Measurements from ENCODE around the gene CMIP. TPM values are rescaled to one million over a fixed set of nuclear protein-coding genes. Genes with fewer than 3 reads are reported as not detected.

The CMIP gene
- total RNA-seq, 1 experiment from 2014 or later = 53.6 TPM

DNA sequence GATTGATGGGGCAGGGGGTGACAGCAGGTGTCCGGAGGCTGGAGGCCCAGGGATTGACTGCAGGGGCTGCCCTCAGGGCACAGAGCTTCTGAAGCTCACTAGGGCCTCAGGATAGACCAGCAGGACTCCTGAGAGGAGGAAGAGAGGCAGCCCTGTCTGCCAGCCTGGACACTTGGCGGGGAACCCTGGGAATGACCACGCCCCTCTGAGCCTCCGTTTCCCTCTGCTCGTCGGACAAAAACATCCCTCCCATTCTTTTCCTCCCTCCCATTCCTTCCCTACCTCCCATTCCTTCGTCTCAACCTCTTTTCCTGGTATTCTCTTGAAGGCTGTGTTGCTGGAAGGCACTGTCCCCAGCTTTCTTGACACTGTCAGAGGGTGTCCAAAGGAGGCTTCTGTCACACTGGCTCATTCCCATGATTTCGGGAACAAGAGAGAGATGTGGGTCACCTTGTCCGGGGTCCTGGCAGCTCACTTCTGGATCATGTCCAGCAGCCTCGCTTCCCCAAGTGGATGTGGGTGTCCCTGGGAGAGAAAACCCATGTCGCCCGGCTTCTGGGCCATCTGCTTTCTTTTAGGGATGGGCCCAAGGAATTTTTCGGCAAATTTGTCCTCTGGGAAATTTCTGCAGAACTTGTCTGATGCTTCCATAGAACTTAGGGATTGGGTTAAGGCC is 145.5 kb downstream of the CMIP start:
- BruUV-seq (replicated peaks) = no TSS peak
- ChIA-PET POLR2A (no interaction called here), CTCF (interaction anchor here (0.7 kb wide), 1 partner anchor 84 kb away, joined by 3 read pairs; no protein-coding TSS in a partner anchor)
- Mint-ChIP-seq H3K4me1 (ENCODE audit: insufficient read depth, unreplicated experiment) (peaks cover 32% of the 10 kb centered on the region), H3K36me3 (ENCODE audit: insufficient read depth, unreplicated experiment) (peaks cover 19% of the 10 kb centered on the region), H3K9me3 (ENCODE audit: unreplicated experiment) (no peaks in the 10 kb centered on the region), H3K27ac (ENCODE audit: low read depth, unreplicated experiment) (no peak overlapping the region), H3K27me3 (ENCODE audit: insufficient read depth, unreplicated experiment) (no peaks in the 10 kb centered on the region), H3K4me3 (ENCODE audit: unreplicated experiment) (no peak overlapping the region)
- TF ChIP-seq, protein P1, sequence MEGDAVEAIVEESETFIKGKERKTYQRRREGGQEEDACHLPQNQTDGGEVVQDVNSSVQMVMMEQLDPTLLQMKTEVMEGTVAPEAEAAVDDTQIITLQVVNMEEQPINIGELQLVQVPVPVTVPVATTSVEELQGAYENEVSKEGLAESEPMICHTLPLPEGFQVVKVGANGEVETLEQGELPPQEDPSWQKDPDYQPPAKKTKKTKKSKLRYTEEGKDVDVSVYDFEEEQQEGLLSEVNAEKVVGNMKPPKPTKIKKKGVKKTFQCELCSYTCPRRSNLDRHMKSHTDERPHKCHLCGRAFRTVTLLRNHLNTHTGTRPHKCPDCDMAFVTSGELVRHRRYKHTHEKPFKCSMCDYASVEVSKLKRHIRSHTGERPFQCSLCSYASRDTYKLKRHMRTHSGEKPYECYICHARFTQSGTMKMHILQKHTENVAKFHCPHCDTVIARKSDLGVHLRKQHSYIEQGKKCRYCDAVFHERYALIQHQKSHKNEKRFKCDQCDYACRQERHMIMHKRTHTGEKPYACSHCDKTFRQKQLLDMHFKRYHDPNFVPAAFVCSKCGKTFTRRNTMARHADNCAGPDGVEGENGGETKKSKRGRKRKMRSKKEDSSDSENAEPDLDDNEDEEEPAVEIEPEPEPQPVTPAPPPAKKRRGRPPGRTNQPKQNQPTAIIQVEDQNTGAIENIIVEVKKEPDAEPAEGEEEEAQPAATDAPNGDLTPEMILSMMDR (IDR thresholded peaks at IDR 0.05; ENCODE audit: unreplicated experiment) = no peak
- intact Hi-C loops (cut with micrococcal nuclease) = loop anchor here (10.0 kb wide), 1 partner anchor 185 kb away; no protein-coding TSS in a partner anchor
- no peak for DNase-seq (ENCODE audit: unreplicated experiment)

- peaks cover 25% of the 10 kb centered on the region for H3K4me1 Mint-ChIP-seq (ENCODE audit: insufficient read depth, unreplicated experiment)
- H3K27ac Mint-ChIP-seq (ENCODE audit: low read depth, unreplicated experiment) = no peak overlapping the region
- CTCF ChIA-PET = interaction anchor here (0.7 kb wide), 1 partner anchor 84 kb away, joined by 3 read pairs; no protein-coding TSS in a partner anchor
- DNase-seq (ENCODE audit: unreplicated experiment) = no peak
- POLR2A ChIA-PET = no interaction called here
- H3K36me3 Mint-ChIP-seq (ENCODE audit: insufficient read depth, unreplicated experiment) = peaks cover 13% of the 10 kb centered on the region
- intact Hi-C loops (cut with micrococcal nuclease) = no loop called here
- no peak overlapping the region for H3K4me3 Mint-ChIP-seq (ENCODE audit: unreplicated experiment)
- TF ChIP-seq, protein P1 (IDR thresholded peaks at IDR 0.05; ENCODE audit: unreplicated experiment) = no peak
- H3K27me3 Mint-ChIP-seq (ENCODE audit: insufficient read depth, unreplicated experiment) = no peaks in the 10 kb centered on the region
- no peaks in the 10 kb centered on the region for H3K9me3 Mint-ChIP-seq (ENCODE audit: unreplicated experiment)
- BruUV-seq (replicated peaks) = no TSS peak
Observed at GRCh38 chr16:81590714-81591544, 146.3 kb downstream of the CMIP start.

DNA sequence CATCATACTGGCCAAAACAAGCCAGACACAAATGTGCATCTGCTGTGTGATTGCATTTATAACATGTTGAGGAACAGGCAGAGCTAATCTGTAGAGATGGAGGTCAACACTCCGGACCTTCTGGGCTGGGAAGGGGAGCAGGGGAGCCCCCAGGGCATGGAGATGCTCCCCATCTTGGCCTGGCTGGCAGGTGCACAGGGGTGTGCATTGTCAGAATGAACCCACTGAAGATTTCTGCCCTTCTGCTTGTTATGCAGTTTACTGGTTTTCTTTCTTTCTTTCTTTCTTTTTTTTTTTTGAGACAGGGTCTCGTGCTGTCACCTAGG is 146.9 kb downstream of the CMIP start:
- Mint-ChIP-seq H3K27ac (ENCODE audit: low read depth, unreplicated experiment) (peak overlapping the region; percentile 25), H3K36me3 (ENCODE audit: insufficient read depth, unreplicated experiment) (peaks cover 9% of the 10 kb centered on the region), H3K4me3 (ENCODE audit: unreplicated experiment) (no peak overlapping the region), H3K27me3 (ENCODE audit: insufficient read depth, unreplicated experiment) (no peaks in the 10 kb centered on the region), H3K4me1 (ENCODE audit: insufficient read depth, unreplicated experiment) (peaks cover 19% of the 10 kb centered on the region), H3K9me3 (ENCODE audit: unreplicated experiment) (no peaks in the 10 kb centered on the region)
- ChIA-PET POLR2A (no interaction called here), CTCF (no interaction called here)
- TF ChIP-seq, protein P1 (IDR thresholded peaks at IDR 0.05; ENCODE audit: unreplicated experiment) = no peak
- intact Hi-C loops (cut with micrococcal nuclease) = no loop called here
- BruUV-seq (replicated peaks) = no TSS peak
- DNase-seq (ENCODE audit: unreplicated experiment) = no peak

- H3K9me3 Mint-ChIP-seq (ENCODE audit: unreplicated experiment) = no peaks in the 10 kb centered on the region
- peaks cover 16% of the 10 kb centered on the region for H3K4me1 Mint-ChIP-seq (ENCODE audit: insufficient read depth, unreplicated experiment)
- BruUV-seq (replicated peaks) = no TSS peak
- TF ChIP-seq, protein P1 (IDR thresholded peaks at IDR 0.05; ENCODE audit: unreplicated experiment) = no peak
- no peaks in the 10 kb centered on the region for H3K27me3 Mint-ChIP-seq (ENCODE audit: insufficient read depth, unreplicated experiment)
- POLR2A ChIA-PET = interaction anchor here (0.7 kb wide), 1 partner anchor 515 kb away, joined by 4 read pairs; the partner anchor contains the start of gene C16orf46
- CTCF ChIA-PET = interaction anchor here (0.7 kb wide), 1 partner anchor 11 kb away, joined by 3 read pairs; no protein-coding TSS in a partner anchor
- intact Hi-C loops (cut with micrococcal nuclease) = no loop called here
- H3K36me3 Mint-ChIP-seq (ENCODE audit: insufficient read depth, unreplicated experiment) = peaks cover 4% of the 10 kb centered on the region
- no peak for DNase-seq (ENCODE audit: unreplicated experiment)
- H3K4me3 Mint-ChIP-seq (ENCODE audit: unreplicated experiment) = no peak overlapping the region
- H3K27ac Mint-ChIP-seq (ENCODE audit: low read depth, unreplicated experiment) = peak overlapping the region; percentile 25
Observed at GRCh38 chr16:81592353-81592866, 147.8 kb downstream of the CMIP start.
